ENCODE results near the gene LILRA2. TPM values are rescaled to one million over a fixed set of nuclear protein-coding genes. Genes with fewer than 3 reads are reported as not detected.

LILRA2 gene
- total and polyA plus RNA-seq, 10 of the 15 experiments (the other 5 are each of a cell fraction or from before 2014, with no cell fraction given), result 0.16 to 1.8 (median 0.43) TPM

GRCh38 chr19:54616821-54617560, 43.4 kb downstream of the LILRA2 start (continued):
- 0 out of 2 replicates have a peak, but pooled peaks have one; percentile 84 for TF ChIP-seq RCOR1 (conservative IDR thresholded peaks at IDR 0.05; ENCODE audit: low read depth, low read length)
- peak; percentile 86 for TF ChIP-seq CREM (IDR thresholded peaks at IDR 0.05; ENCODE audit: low read depth)
- TF ChIP-seq NRF1 (conservative IDR thresholded peaks at IDR 0.05; ENCODE audit: low read depth, low read length), result no peak
- peak; percentile 54 for TF ChIP-seq SMAD5 (IDR thresholded peaks at IDR 0.05; ENCODE audit: low read depth)
- TF ChIP-seq ATF7 (IDR thresholded peaks at IDR 0.05; ENCODE audit: low read depth), result peak; percentile 82
- TF ChIP-seq ZBTB11 (CRISPR knock-in tag; IDR thresholded peaks at IDR 0.05), result no peak
- TF ChIP-seq E2F4 (IDR thresholded peaks at IDR 0.05; ENCODE audit: low read depth, low read length), result no peak
- TF ChIP-seq BACH1 (IDR thresholded peaks at IDR 0.05; ENCODE audit: borderline replicate concordance), result peak; percentile 95
- no peak for TF ChIP-seq MYC (IDR thresholded peaks at IDR 0.05; ENCODE audit: insufficient read depth, insufficient read length, insufficient replicate concordance, low read length, severe bottlenecking)
- peak; percentile 84 for TF ChIP-seq SKIL (IDR thresholded peaks at IDR 0.05; ENCODE audit: low read depth, poor library complexity, severe bottlenecking)
- TF ChIP-seq CREB1 (IDR thresholded peaks at IDR 0.05; ENCODE audit: low read depth), result peak; percentile 12; the same call in 1 of the 2 replicates
- TF ChIP-seq NR2F1 (conservative IDR thresholded peaks at IDR 0.05), result peak; percentile 84
- TF ChIP-seq ATF3 (IDR thresholded peaks at IDR 0.05; ENCODE audit: borderline replicate concordance, extremely low read depth, low read depth, low read length), result no peak
- TF ChIP-seq E4F1 (IDR thresholded peaks at IDR 0.05; ENCODE audit: borderline replicate concordance, partially characterized antibody), result no peak
- peak; percentile 25; the same call in 1 of the 2 replicates for TF ChIP-seq SMARCA5 (IDR thresholded peaks at IDR 0.05)
- peak; percentile 96; a peak in 3 of 4 replicates for TF ChIP-seq IKZF2 (IDR thresholded peaks at IDR 0.05)
- peak; percentile 77; the same call in 1 of the 2 replicates for TF ChIP-seq ZBED1 (IDR thresholded peaks at IDR 0.05; ENCODE audit: borderline replicate concordance)
- TF ChIP-seq SP1 (IDR thresholded peaks at IDR 0.05; ENCODE audit: low read depth, low read length), result peak; percentile 62
- peak; percentile 92 for TF ChIP-seq JUNB (IDR thresholded peaks at IDR 0.05)
- peak; percentile 40 for TF ChIP-seq GABPA (IDR thresholded peaks at IDR 0.05; ENCODE audit: low read depth)
- no peak for TF ChIP-seq NFYB (IDR thresholded peaks at IDR 0.05; ENCODE audit: insufficient read depth, low read depth, low read length)

Measured in GM12878 (cell line).